T1000 (cell line): ENCODE data around the gene NR2F1-AS1.

ENCODE experiments used
- DNase-seq: peaks from one replicate; lab custom pipeline; 2025; ENCODE audit warnings: mixed read lengths; lab: John Stamatoyannopoulos, UW

NR2F1-AS1 gene

GRCh38 chr5:93589152-93589828 lies 8.3 kb upstream of the NR2F1-AS1 start:
- DNase-seq: no peak

DNA sequence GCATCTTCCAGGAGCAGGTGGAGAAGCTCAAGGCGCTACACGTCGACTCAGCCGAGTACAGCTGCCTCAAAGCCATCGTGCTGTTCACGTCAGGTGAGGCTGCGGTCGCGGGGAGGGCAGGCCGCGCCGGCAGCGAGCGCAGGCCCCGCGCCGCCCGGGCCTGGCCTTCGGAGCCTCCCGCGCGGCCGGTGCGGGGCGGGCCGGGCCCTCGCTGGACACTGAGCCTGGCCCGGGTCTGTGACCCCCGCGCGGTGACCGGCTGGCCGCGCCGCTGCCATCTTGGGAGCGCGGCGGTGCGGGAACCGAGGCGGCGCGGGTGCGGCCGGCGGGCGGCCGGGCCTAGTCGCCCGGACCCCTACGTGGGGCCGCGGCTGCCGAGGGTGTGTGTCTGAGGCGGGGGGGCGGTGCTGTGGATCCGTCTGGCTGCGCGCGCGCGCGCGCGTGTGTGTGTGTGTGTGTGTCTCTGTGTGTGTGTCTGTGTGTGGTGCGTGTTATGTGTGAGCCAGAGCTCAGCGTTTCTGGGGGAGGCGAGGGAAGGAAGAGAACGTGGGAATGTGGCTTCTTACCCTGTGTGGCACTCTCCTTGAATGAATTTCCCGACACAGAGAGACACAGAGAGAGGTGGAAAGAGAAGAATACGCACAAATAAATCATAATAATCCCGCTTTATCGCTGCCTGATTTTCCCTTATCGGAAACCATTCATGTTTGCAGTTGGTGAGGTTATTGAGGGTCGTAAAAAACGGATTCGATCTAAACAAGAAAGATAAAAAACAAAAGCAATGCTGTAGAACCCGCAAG lies 7.5 kb upstream of the NR2F1-AS1 start:
- no peak for DNase-seq

- no peak for DNase-seq
These were observed 6.8 kb upstream of the NR2F1-AS1 start for GRCh38 chr5:93587597-93588351.

GRCh38 chr5:93586736-93587596 lies 5.9 kb upstream of the NR2F1-AS1 start:
- no peak for DNase-seq

DNA sequence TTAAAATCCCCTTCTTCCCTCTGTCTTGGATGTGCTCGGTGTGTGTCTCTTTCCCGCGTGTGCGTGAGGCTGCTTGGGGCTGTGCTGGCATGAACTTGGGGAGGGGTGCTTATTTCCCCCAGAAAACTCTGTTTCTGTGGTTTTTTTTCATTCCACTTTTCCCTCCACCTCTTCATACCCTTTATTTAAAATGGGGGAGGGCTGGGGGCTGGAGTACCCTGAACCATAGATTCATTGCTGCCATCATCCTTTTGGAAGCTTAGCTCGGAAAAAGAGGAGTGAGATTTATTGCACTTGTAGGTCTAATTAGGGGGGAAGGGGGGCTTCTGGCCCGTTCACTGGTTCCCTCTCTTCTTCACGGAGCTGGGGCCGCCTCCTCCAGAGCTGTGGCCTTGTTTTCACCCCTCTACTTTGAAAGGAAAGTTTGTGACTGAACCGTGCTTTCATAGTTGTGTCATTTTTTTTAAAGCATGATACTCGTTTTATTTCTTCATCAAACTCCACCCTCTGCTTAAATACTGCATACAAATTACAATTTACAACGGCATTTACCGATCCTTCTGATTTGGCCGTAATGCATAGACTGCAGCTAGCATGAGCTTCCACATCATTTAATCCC lies 4.9 kb upstream of the NR2F1-AS1 start:
- DNase-seq: no peak

- DNase-seq: peak; percentile 15
These were observed 4.2 kb upstream of the NR2F1-AS1 start for GRCh38 chr5:93585041-93585766.

GRCh38 chr5:93584596-93585040 lies 3.6 kb upstream of the NR2F1-AS1 start:
- peak; percentile 23 for DNase-seq

GRCh38 chr5:93583768-93584595 lies 3.0 kb upstream of the NR2F1-AS1 start:
- peak; percentile 43 for DNase-seq

DNA sequence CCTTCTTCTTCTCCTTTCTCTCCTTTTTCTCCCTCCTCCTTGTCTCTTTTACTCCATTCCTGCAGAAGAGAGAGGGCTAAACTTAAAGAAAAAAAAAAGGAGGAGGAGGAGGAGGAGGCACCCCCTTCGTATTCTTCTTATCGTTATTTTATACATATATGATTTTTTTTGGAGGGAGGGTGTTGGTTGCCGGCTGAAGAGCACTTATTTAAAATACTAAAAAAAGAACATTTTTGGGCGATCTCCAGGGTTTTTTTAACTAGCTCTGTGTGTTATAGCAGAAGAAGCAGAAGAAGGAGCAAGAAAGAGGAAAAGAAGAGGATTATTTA lies 2.4 kb upstream of the NR2F1-AS1 start:
- no peak for DNase-seq

- DNase-seq: peak; percentile 64
These were observed 1.8 kb upstream of the NR2F1-AS1 start, which contains the start of gene NR2F1 for GRCh38 chr5:93582677-93583438. NR2F1 (plus strand) TSS chr5:93583222; CDS start chr5:93585024, 1,802 bp downstream.

DNA sequence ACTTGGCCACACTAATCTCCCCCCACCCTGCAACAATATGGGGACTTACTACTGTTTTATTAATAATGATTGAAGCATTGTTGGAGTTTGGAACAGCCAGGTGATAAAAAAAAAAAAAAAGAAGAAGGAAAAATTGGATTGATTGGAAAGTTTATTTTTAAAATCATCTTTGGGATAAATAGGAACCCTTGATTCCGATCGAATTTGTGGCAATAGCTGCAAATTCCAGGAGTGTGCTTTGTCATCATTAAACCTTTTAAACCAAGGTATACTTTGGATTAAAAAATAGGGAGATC lies 1.1 kb upstream of the NR2F1-AS1 start:
- no peak for DNase-seq

GRCh38 chr5:93580063-93580926 lies 724 bp downstream of the NR2F1-AS1 start:
- peak; percentile 20 for DNase-seq

DNA sequence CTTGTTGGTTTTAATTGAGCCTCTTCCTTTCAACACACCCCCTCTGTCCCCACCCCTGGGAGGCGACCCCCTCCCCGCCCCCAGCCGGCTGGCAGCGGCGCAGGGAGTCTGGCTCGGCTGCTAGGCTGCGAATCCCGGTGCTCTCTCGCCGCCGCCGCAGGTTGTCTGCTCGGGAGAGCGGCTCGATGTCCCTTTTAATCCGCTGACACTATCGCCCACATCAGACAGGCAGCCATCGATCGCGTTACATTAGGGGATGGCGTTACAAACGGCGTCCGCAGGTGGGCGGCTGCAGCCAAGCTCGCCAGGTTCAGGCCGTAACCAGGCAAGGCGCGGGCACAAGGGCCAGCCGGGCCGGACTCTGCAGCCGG lies 1.3 kb downstream of the NR2F1-AS1 start:
- DNase-seq: peak; percentile 17

DNA sequence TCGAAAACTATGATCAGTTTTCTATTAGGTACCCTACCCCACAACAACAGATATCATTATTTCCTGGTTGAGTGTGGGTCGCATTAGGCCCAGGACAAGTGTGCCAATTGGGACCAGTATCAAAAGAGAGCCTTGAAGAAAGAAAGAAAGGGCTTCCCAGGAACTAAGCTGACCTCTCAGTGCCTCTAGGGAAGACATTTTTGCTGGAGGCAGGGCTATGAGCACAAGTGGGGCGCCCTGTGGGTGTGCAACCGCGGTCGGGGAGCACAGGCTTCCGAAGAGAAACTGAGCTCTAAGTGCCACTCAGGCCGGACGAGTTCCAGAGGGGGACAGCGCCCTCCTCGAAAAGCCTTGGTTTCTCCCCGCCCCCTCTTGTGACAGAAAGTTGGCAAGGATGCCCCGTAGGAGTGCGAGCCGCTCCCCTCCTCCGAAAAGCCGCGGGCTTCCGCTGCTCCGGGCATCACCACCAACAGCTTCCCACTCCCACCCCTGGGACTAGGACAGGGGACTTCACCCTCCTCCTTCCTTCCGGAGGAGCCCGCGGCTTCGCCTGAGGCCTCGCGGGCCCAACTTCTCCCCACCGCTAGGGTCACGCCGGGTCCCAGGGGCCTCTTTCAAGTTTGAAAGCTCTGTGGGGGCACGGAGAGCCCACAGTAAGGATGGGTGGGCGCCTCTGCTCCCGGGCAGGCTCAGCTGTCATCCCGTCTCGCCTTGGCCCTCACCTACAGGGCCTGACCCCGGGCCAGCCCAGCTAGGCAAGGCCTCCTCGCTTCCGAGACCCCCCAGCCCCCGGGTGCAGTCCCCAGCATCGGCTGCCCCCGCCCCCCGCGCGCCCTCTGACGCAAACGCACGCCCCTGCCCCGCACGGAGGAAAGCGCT lies 2.0 kb downstream of the NR2F1-AS1 start:
- DNase-seq: peak; percentile 40

DNA sequence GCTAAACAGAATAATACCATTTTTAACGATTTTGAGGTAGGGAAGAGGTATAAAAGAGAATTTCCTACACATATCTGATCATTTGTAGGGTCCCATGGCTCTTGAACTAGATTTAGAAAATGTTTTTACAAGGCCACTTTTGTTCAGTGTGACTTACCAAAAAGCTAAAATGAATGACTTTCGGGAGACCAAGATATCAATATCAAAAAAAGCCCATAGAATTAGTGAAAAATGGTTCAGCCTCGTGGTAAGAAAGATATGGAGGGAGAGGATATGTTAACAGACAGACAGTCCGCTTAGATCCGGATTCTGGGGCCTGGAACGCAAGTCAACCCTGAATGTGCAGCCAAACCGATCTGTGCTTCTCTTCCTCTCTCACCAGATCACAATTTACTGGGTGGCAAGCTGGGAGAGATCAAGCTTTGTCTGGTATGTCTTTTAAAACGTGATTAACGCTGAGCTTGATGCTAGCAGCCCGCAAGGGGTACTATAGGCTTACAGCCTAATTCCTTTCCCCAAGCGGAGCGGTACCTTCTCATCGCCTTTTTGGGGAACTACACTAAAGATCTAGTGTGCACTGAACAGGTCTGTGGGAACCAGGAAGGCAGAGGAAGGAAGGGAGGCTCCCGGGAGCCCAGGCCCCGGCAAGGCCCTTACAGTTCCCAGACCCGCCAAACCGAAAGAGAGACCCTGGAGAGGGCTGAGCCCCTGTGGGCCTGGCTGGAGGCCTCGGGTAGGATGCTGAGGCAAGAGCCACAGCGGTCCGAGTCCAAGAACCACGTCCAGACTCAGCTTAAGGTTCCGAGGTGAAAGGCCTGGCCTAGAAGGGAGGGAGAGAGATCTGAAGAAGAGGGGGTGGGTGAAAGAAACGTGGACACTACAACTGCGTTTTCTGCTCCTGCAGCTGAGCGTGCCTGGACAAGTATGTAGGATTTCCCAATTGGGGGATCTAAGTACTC lies 2.9 kb downstream of the NR2F1-AS1 start:
- no peak for DNase-seq
